ENCODE measurements around the gene MRPL52.
A peak's percentile ranks its signal among the peaks of the same experiment; 100 is the strongest.

The MRPL52 gene

DNA sequence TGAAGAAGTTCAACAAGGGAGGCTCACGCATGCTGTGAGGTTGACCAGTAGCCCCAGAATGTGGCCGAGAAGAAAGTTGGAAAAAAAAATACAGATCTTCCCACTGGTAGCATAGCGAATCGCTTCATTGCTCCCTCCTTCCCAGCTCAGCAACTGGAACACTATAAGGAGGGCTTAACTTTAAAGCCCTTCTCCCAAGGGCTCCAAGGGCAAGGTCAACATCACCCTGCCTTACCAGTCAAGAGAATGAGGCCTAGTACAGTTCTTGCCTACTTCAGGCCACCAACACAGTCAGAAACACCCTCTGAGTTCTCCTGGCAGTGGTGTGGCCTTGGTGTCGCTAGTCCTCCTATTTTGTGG, 48.8 kb upstream of the MRPL52 start (continued):
- TF ChIP-seq, protein P1, sequence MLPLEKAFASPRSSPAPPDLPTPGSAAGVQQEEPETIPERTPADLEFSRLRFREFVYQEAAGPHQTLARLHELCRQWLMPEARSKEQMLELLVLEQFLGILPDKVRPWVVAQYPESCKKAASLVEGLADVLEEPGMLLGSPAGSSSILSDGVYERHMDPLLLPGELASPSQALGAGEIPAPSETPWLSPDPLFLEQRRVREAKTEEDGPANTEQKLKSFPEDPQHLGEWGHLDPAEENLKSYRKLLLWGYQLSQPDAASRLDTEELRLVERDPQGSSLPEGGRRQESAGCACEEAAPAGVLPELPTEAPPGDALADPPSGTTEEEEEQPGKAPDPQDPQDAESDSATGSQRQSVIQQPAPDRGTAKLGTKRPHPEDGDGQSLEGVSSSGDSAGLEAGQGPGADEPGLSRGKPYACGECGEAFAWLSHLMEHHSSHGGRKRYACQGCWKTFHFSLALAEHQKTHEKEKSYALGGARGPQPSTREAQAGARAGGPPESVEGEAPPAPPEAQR (tag by site-specific recombination; IDR thresholded peaks at IDR 0.05) = no peak
- TF ChIP-seq, protein P2, sequence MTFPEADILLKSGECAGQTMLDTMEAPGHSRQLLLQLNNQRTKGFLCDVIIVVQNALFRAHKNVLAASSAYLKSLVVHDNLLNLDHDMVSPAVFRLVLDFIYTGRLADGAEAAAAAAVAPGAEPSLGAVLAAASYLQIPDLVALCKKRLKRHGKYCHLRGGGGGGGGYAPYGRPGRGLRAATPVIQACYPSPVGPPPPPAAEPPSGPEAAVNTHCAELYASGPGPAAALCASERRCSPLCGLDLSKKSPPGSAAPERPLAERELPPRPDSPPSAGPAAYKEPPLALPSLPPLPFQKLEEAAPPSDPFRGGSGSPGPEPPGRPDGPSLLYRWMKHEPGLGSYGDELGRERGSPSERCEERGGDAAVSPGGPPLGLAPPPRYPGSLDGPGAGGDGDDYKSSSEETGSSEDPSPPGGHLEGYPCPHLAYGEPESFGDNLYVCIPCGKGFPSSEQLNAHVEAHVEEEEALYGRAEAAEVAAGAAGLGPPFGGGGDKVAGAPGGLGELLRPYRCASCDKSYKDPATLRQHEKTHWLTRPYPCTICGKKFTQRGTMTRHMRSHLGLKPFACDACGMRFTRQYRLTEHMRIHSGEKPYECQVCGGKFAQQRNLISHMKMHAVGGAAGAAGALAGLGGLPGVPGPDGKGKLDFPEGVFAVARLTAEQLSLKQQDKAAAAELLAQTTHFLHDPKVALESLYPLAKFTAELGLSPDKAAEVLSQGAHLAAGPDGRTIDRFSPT (tag by site-specific recombination; IDR thresholded peaks at IDR 0.05) = no peak
- no peak for TF ChIP-seq ZNF549 (tag by site-specific recombination; IDR thresholded peaks at IDR 0.05)
- TF ChIP-seq, protein P3, sequence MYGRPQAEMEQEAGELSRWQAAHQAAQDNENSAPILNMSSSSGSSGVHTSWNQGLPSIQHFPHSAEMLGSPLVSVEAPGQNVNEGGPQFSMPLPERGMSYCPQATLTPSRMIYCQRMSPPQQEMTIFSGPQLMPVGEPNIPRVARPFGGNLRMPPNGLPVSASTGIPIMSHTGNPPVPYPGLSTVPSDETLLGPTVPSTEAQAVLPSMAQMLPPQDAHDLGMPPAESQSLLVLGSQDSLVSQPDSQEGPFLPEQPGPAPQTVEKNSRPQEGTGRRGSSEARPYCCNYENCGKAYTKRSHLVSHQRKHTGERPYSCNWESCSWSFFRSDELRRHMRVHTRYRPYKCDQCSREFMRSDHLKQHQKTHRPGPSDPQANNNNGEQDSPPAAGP (tag by site-specific recombination; IDR thresholded peaks at IDR 0.05) = no peak
- TF ChIP-seq, protein P4, sequence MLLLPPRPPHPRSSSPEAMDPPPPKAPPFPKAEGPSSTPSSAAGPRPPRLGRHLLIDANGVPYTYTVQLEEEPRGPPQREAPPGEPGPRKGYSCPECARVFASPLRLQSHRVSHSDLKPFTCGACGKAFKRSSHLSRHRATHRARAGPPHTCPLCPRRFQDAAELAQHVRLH (tag by site-specific recombination; IDR thresholded peaks at IDR 0.05) = no peak
- no peak for TF ChIP-seq ZNF501 (tag by site-specific recombination; IDR thresholded peaks at IDR 0.05)
- no peak for TF ChIP-seq ZNF335 (tag by site-specific recombination; conservative IDR thresholded peaks at IDR 0.05)
- TF ChIP-seq RBAK (tag by site-specific recombination; IDR thresholded peaks at IDR 0.05) = no peak
- TF ChIP-seq MEIS1 (CRISPR knock-in tag; IDR thresholded peaks at IDR 0.05; ENCODE audit: borderline replicate concordance) = no peak
- no peak for TF ChIP-seq SALL2 (tag by site-specific recombination; IDR thresholded peaks at IDR 0.05; ENCODE audit: borderline replicate concordance)
- TF ChIP-seq ZNF184 (tag by site-specific recombination; IDR thresholded peaks at IDR 0.05) = no peak

DNA sequence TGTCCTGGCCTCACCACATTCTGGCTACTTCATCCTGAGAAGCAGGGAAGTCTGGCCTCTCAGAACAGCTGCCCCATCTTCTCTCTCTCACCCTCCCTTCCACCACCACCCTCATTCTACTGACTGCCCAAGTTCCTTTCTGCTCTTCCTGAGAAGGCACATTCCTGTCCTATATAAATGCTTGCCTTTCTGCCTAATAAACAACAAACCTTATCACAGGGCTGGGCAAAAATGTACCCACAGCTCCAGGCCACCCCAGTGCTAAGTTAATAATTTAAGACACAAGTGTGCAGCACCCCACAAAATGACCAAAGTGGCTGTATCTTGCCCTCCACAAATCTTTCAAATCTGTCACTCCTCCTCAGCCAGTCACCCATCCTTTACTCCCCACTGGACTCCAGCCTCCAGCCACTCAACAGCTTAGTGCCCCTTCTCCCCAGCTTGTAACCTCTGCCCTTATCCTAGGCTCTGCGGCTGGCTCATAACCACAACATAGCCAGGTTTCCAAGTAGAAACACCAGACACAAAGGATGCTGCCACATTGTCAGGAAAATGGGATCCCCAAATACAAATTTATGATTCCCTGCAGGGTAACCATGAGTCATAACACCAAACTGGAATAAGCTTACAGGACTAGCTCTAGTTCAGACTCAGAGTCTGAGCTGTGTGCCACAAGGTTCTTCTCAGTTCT, 48.2 kb upstream of the MRPL52 start:
- no peaks in the 10 kb centered on the region for H3K9me3 ChIP-seq (ENCODE audit: control insufficient read depth, insufficient read depth, low read depth, low read length)
- H3K36me3 ChIP-seq (ENCODE audit: control insufficient read depth in 2 of 2, insufficient read depth in 1 of 2, low read length in 2 of 2) = no peaks in the 10 kb centered on the region
- no peaks in the 10 kb centered on the region for H3K4me1 ChIP-seq (ENCODE audit: control insufficient read depth, insufficient read depth, low read length)
- H3K4me3 ChIP-seq (ENCODE audit: low read depth, low read length) = no peak overlapping the region
- H3K27ac ChIP-seq (ENCODE audit: extremely low read depth, low read depth, low read length) = no peak overlapping the region
- ChIA-PET CTCF (interaction anchor here (0.6 to 3.5 kb wide), 13 partner anchors 8 to 287 kb away, joined by 3 to 18 read pairs (median 4); partner anchors contain the start of gene OR6J1), POLR2A (interaction anchor here (0.5 to 1.7 kb wide), 2 partner anchors 10 to 15 kb away, joined by 5 to 7 read pairs; partner anchors contain the start of gene OXA1L)
- TF ChIP-seq SP7 (tag by site-specific recombination; IDR thresholded peaks at IDR 0.05) (no peak), ZNF548 (tag by site-specific recombination; IDR thresholded peaks at IDR 0.05) (0 out of 2 replicates have a peak, but pooled peaks have one; percentile 26)

DNA sequence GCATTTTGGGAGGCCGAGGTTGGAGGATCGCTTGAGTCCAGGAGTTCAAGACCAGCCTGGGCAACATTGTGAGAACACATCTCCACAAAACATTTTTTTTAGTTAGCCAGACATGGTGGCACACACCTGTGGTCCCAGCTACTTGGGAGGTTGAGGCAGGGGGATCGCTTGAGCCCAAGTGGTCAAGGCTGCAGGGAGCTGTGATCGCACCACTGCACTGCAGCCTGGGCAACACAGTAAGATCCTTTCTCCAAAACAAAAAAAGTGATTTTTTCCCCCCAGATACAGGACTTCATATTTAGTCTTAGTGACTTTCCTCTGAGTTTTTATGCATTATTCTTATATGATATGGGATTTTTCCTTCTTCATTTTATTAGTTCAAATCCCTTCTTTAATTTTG, 43.0 kb upstream of the MRPL52 start:
- POLR2A ChIA-PET = no interaction called here
- H3K4me3 ChIP-seq (ENCODE audit: low read depth, low read length) = no peak overlapping the region
- no peaks in the 10 kb centered on the region for H3K4me1 ChIP-seq (ENCODE audit: control insufficient read depth, insufficient read depth, low read length)
- TF ChIP-seq, protein P5, sequence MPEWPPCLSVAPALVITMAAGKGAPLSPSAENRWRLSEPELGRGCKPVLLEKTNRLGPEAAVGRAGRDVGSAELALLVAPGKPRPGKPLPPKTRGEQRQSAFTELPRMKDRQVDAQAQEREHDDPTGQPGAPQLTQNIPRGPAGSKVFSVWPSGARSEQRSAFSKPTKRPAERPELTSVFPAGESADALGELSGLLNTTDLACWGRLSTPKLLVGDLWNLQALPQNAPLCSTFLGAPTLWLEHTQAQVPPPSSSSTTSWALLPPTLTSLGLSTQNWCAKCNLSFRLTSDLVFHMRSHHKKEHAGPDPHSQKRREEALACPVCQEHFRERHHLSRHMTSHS (tag by site-specific recombination; IDR thresholded peaks at IDR 0.05) = no peak
- TF ChIP-seq ZBTB20 (tag by site-specific recombination; IDR thresholded peaks at IDR 0.05) (no peak), ZNF48 (tag by site-specific recombination; IDR thresholded peaks at IDR 0.05) (no peak), ZNF426 (tag by site-specific recombination; IDR thresholded peaks at IDR 0.05) (no peak), BCL11B (tag by site-specific recombination; IDR thresholded peaks at IDR 0.05; ENCODE audit: low read depth) (no peak), ZNF155 (tag by site-specific recombination; IDR thresholded peaks at IDR 0.05) (no peak), ZNF221 (tag by site-specific recombination; IDR thresholded peaks at IDR 0.05; ENCODE audit: borderline replicate concordance) (no peak)
- TF ChIP-seq, protein P6, sequence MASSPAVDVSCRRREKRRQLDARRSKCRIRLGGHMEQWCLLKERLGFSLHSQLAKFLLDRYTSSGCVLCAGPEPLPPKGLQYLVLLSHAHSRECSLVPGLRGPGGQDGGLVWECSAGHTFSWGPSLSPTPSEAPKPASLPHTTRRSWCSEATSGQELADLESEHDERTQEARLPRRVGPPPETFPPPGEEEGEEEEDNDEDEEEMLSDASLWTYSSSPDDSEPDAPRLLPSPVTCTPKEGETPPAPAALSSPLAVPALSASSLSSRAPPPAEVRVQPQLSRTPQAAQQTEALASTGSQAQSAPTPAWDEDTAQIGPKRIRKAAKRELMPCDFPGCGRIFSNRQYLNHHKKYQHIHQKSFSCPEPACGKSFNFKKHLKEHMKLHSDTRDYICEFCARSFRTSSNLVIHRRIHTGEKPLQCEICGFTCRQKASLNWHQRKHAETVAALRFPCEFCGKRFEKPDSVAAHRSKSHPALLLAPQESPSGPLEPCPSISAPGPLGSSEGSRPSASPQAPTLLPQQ (tag by site-specific recombination; IDR thresholded peaks at IDR 0.05) = no peak
- TF ChIP-seq, protein P7, sequence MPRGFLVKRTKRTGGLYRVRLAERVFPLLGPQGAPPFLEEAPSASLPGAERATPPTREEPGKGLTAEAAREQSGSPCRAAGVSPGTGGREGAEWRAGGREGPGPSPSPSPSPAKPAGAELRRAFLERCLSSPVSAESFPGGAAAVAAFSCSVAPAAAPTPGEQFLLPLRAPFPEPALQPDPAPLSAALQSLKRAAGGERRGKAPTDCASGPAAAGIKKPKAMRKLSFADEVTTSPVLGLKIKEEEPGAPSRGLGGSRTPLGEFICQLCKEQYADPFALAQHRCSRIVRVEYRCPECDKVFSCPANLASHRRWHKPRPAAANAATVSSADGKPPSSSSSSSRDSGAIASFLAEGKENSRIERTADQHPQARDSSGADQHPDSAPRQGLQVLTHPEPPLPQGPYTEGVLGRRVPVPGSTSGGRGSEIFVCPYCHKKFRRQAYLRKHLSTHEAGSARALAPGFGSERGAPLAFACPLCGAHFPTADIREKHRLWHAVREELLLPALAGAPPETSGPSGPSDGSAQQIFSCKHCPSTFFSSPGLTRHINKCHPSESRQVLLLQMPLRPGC (tag by site-specific recombination; IDR thresholded peaks at IDR 0.05) = no peak
- TF ChIP-seq, protein P4 (tag by site-specific recombination; IDR thresholded peaks at IDR 0.05) = no peak
- no peaks in the 10 kb centered on the region for H3K36me3 ChIP-seq (ENCODE audit: control insufficient read depth in 2 of 2, insufficient read depth in 1 of 2, low read length in 2 of 2)
- CTCF ChIA-PET = interaction anchor here (0.7 kb wide), 1 partner anchor 109 kb away, joined by 4 read pairs; no protein-coding TSS in a partner anchor
- H3K27ac ChIP-seq (ENCODE audit: extremely low read depth, low read depth, low read length) = no peak overlapping the region
- no peaks in the 10 kb centered on the region for H3K9me3 ChIP-seq (ENCODE audit: control insufficient read depth, insufficient read depth, low read depth, low read length)
